ENCODE data around the gene AQP3. TPM values are rescaled to one million over a fixed set of nuclear protein-coding genes. Genes with fewer than 3 reads are reported as not detected.
"Not testable (repeated sequence)": the region's sequence is repeated elsewhere in the genome, so short reads cannot be mapped to it uniquely, and the experiment has no call there.

Gene AQP3
- total RNA-seq, 3 donors from 2014 or later: 2.6 to 8.3 (median 3.9) TPM

GRCh38 chr9:33404788-33405362 is 42.5 kb downstream of the AQP3 start:
- TF ChIP-seq, protein P1, sequence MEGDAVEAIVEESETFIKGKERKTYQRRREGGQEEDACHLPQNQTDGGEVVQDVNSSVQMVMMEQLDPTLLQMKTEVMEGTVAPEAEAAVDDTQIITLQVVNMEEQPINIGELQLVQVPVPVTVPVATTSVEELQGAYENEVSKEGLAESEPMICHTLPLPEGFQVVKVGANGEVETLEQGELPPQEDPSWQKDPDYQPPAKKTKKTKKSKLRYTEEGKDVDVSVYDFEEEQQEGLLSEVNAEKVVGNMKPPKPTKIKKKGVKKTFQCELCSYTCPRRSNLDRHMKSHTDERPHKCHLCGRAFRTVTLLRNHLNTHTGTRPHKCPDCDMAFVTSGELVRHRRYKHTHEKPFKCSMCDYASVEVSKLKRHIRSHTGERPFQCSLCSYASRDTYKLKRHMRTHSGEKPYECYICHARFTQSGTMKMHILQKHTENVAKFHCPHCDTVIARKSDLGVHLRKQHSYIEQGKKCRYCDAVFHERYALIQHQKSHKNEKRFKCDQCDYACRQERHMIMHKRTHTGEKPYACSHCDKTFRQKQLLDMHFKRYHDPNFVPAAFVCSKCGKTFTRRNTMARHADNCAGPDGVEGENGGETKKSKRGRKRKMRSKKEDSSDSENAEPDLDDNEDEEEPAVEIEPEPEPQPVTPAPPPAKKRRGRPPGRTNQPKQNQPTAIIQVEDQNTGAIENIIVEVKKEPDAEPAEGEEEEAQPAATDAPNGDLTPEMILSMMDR (IDR thresholded peaks at IDR 0.05): no peak
- Histone ChIP-seq H3K4me1 (ENCODE audit: low read depth) (no peaks in the 10 kb centered on the region), H3K9me3 (no peaks in the 10 kb centered on the region), H3K4me3 (no peak overlapping the region), H3K36me3 (ENCODE audit: low read depth) (no peaks in the 10 kb centered on the region)
- intact Hi-C loops (cut with DNase I, micrococcal nuclease): no loop called here
- no peak for ATAC-seq
- DNase-seq: no peak

- intact Hi-C loops (cut with DNase I, micrococcal nuclease): no loop called here
- peak; percentile 12 for ATAC-seq
- Histone ChIP-seq H3K4me1 (ENCODE audit: low read depth) (no peaks in the 10 kb centered on the region), H3K36me3 (ENCODE audit: low read depth) (no peaks in the 10 kb centered on the region), H3K9me3 (no peaks in the 10 kb centered on the region), H3K4me3 (no peak overlapping the region)
- no peak for DNase-seq
- TF ChIP-seq, protein P1 (IDR thresholded peaks at IDR 0.05): no peak
Observed at GRCh38 chr9:33403941-33404787, 43.2 kb downstream of the AQP3 start.

- H3K4me3 ChIP-seq; H3K36me3 ChIP-seq (ENCODE audit: low read depth); H3K9me3 ChIP-seq; intact Hi-C loops (cut with DNase I, micrococcal nuclease); ATAC-seq; DNase-seq; H3K4me1 ChIP-seq (ENCODE audit: low read depth): not testable (repeated sequence)
Observed at GRCh38 chr9:33402371-33402770, 45.0 kb downstream of the AQP3 start, which contains the start of gene AQP7. AQP7 (minus strand) TSS chr9:33402568; CDS start chr9:33401262, 1,306 bp downstream.

DNA sequence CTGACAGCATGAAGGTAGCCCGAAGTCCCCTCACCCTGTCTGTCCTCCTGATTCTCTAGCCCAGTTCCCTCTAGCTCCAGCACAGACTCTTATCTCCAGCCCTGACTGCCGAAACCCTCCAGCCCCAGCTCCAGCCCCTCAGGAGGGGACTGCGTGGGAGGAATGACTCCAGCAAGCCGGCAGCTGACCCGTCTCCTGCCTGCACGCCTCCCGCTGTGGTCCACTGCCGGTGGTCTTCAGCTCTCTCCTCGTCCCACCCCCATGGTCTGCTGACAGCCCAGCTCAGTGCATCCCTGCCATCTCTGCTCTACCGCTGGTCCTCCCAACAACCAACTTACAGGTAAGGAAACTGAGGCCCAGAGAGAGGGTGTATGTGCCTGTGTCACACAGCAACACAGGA is 45.6 kb downstream of the AQP3 start:
- intact Hi-C loops (cut with DNase I, micrococcal nuclease); ATAC-seq: not testable (repeated sequence)

DNA sequence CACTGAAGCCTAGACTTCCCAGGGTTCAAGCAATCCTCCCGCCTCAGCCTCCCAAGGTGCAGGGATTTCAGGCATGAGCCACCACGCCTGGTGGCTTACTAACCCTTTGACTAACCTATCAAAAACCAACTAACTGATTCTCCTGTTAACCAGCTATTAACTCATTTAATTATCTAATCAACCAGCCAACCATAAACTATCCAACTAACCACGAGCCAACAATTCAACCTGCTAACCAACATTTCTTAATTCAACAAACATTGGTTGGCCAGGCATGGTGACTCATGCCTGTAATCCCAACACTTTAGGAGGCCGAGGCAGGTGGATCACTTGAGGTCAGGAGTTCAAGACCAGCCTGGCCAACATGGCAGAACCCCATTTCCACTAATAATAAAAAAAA is 48.3 kb downstream of the AQP3 start:
- H3K4me3 ChIP-seq; intact Hi-C loops (cut with DNase I, micrococcal nuclease): not testable (repeated sequence)

More for the DNA sequence above, 45.6 kb downstream of the AQP3 start:
- not testable (repeated sequence) for H3K9me3 ChIP-seq; H3K36me3 ChIP-seq (ENCODE audit: low read depth); H3K4me3 ChIP-seq; DNase-seq; H3K4me1 ChIP-seq (ENCODE audit: low read depth)

GRCh38 chr9:33397801-33398200 is 49.6 kb downstream of the AQP3 start:
- DNase-seq; ATAC-seq; H3K4me3 ChIP-seq; H3K4me1 ChIP-seq (ENCODE audit: low read depth); H3K9me3 ChIP-seq; H3K36me3 ChIP-seq (ENCODE audit: low read depth); intact Hi-C loops (cut with DNase I, micrococcal nuclease): not testable (repeated sequence)

More for the DNA sequence above, 48.3 kb downstream of the AQP3 start:
- H3K36me3 ChIP-seq (ENCODE audit: low read depth); ATAC-seq; H3K4me1 ChIP-seq (ENCODE audit: low read depth); H3K9me3 ChIP-seq; DNase-seq: not testable (repeated sequence)

GRCh38 chr9:33395159-33395879 is 52.1 kb downstream of the AQP3 start:
- H3K4me1 ChIP-seq (ENCODE audit: low read depth): peaks cover 17% of the 10 kb centered on the region
- intact Hi-C loops (cut with DNase I, micrococcal nuclease); H3K4me3 ChIP-seq; H3K9me3 ChIP-seq; H3K36me3 ChIP-seq (ENCODE audit: low read depth): not testable (repeated sequence)
- peak; percentile 75 to 86 (median 85) for DNase-seq
- peak; percentile 62 for ATAC-seq

- intact Hi-C loops (cut with DNase I, micrococcal nuclease); H3K9me3 ChIP-seq; H3K36me3 ChIP-seq (ENCODE audit: low read depth); H3K4me3 ChIP-seq; ATAC-seq: not testable (repeated sequence)
- peaks cover 17% of the 10 kb centered on the region for H3K4me1 ChIP-seq (ENCODE audit: low read depth)
- peak in 2 of 3 donors; percentile 9 to 13 for DNase-seq
Observed at GRCh38 chr9:33393986-33394385, 53.4 kb downstream of the AQP3 start.

Data from mucosa of descending colon (tissue), 3 donors.